Stimulated activated CD4-positive, alpha-beta T cell treated with anti-CD3 and anti-CD28 coated beads, TNF-alpha, amount 100 ng/mL, for 1 hour (primary cell): ENCODE results near the gene APOBEC3A.
A peak's percentile ranks its signal among the peaks of the same experiment; 100 is the strongest.
"Not testable (repeated sequence)": the region's sequence is repeated elsewhere in the genome, so short reads cannot be mapped to it uniquely, and the experiment has no call there.

Source experiments
- DNase-seq, 3 donors: peaks; one replicate each; pipeline ENCODE4 v3.0.0-alpha.2; 2020; ENCODE audit warnings: low read depth in 3 of 3, low spot score in 1 of 3

The APOBEC3A gene

DNA sequence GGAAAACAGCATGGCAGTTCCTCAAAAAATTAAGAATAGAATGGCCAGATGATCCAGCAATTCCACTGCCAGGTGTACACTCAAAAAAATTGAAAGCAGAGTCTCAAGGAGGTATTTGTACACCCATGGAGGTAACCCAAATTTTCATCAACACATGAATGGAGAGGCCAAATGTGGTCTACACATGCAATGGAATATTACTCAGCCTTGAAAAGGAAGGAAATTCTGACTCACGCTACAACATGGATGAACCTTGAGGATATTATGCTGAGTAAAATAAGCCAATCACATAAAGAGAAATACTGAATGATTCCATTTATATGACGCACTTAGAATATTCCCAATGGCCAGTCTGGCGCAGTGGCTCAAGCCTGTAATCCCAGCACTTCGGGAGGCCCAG is 19.9 kb downstream of the APOBEC3A start:
- DNase-seq = not testable (repeated sequence)

DNA sequence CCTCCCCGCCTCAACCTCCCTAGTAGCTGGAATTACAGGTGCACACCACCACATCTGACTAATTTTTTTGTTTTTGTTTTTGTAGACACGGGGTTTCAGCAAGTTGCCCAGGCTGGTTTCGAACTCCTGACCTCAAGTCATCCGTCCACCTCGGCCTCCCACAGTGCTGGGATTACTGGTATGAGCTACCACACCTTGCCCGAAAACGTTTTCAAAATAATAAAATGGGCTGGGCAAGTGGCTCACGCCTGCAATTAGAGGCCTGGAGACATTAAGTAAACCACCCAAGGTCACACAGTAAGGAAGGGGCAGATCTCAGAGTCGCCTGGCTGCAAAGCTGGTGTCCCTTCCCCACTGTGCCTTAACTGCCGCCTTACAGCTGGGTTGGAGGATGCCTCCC is 23.2 kb downstream of the APOBEC3A start:
- DNase-seq = not testable (repeated sequence)

DNA sequence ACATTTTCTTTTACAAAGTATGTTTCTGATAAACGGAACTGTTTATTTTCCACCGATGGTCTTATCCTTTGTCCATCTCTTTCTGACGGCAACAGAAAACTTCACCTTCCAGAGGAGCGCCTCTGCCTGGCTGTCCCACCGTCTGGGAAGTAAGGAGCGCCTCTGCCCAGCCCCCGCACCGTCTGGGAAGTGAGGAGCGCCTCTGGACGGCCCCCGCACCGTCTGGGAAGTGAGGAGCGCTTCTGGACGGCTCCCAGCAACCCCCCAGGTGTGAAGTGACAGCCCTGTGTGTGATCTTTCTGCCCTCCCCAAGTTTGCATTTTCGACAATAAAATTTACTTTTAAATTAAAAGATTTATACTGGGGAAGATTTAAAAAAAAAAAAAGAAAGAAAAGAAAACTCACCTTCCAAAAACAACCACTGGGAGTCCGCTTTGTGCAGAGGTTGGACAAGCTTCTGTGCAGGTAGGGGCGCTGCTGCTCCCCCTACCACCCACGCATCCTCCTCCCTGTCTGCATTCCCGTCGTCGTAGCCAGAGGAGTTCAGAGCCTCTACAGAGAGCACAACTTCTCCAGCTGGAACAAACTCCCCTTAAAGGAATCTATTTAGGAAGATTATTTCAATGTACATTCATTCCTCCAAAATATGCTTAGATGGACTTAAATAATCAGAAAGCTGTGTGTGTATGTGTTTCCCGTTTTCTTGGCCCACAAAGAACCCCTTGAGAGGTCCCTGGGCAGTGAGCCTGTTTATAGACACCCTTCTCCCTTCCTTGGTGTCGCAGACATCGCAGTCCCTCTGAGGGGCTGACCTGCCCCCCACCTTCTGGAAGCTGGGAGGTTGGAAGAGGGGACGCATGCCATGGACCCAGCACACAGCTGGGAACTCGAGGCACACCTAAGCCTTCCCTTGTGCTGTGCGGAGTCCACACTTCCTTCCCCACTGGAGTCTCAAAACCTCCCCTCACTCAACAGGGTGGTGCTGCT is 23.9 kb downstream of the APOBEC3A start:
- DNase-seq = no peak

DNA sequence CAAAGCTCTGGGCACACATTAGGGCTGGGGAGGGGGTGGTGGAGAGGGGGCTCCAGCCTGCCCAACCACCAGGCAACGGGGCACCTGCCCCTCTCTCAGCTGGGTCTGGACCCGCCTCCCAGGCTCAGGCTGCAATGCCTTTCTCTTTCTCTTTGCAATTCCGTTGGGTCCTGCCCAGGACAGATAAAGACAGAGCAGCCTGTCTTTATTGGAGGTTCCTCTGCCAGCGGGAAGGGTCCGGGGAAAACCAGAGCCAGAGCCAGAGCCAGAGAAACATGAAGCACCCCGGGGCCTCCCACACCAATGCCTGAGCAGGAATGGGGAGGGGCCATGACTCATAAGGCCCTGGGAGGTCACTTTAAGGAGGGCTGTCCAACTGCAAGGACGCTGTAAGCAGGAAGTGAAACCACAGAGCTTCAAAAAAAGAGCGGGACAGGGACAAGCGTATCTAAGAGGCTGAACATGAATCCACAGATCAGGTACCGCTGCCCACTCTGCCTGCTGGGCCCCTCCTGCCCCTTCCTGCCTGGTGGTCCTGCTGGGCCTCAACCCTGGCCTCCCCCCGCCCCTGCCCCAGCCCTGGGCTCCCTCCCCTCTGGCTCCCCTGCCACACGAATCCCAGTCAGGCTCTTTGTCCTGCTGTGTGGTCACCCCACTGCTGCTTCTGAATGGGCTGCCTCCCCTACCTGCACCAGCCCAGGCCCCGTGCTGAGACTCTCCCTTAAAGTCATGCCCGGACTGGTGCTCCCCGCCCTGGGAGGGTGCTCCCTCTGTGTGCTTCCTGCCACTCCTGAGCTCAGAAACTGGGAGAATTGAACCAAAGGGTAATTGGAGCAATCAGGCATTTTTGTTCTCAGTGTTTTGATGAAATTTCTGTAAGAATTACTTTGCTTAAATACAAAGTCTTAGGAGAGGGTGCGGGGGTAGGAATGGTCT is 24.9 kb downstream of the APOBEC3A start, which contains the start of gene APOBEC3B:
TSS of gene APOBEC3B (plus strand) at position 356 of the 936 bp plus-strand sequence. CDS start at position 463, 107 bp downstream.
- peak; percentile 15 to 41 (median 18) for DNase-seq

DNA sequence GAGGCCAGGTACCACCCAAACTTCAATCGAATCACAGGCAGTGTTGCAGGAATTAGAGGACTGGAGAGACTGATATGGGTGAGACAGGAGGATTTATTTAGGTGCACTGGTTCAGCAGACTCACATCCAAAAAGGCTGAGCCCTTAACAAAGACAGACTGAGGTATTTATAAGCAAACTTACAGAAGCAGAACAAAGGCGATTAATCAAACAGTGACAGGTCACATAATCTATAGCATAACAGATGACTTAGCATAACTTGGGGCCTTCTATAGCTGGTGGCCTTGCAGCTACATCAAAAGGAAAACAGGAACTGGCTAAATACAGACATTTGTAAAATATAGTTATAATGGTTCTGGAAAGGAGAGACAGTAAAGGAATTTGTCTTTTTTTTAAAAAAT is 26.8 kb downstream of the APOBEC3A start:
- no peak for DNase-seq

DNA sequence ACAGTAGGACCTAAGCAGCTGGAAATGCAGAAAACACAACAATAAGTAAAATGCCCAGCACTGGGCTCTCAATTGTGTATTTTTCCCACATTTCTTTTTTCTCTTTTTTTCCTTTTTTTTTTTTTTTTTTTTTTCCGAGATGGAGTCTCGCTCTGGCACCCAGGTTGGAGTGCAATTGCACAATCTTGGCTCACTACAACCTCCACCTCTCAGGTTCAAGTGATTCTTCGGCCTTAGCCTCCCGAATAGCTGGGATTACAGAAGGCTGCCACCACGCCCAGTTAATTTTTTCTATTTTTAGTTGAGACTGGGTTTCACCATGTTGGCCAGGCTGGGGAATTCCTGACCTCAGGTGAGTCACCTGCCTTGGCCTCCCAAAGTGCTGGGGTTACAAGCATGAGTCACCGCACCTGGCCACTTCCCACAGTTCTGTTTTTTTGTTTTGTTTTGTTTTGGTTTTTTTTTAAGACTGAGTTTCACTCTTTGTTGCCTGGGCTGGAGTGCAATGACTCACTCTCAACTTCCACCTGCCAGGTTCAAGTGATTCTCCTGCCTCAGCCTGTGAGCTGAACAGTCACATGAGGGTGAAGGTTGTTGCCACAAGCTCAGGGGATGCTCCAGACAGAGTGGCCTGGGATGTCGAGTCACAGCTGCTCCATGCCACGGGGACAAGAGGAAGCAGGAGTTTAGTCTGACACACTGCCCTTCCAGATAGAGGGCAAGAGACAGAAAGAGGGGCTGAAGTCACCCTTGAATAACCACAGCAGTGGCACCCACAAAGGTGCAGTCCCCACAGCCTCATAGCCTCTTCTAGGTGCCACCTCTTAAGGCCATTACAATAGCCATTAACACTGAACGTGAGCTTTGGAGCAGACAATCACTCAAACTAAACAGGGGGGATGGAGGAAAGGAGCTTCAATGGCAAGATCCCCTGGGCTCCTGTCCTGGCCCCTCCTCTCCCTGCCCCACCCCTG is 27.7 kb downstream of the APOBEC3A start:
- DNase-seq = peak; percentile 34 to 69 (median 56)

DNA sequence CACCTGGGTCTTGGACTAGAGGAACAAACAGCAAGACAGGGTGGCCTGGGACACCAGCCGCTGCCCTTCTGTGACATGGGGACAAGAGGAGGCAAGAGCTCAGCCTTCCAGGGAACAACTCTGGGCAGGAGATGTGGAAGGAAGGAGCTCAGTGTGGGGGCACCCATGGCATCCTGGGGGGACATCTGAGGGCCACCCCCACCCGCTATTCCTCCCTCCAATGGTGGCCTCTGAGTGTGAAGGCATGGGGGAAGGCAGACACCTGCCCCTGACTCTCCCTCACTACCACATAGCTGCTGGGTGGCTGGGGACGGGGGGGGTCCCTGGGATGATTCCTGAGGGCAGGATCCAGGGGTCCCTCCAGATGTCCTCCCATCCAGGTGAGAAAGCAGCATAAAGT is 29.2 kb downstream of the APOBEC3A start:
- DNase-seq = no peak

DNA sequence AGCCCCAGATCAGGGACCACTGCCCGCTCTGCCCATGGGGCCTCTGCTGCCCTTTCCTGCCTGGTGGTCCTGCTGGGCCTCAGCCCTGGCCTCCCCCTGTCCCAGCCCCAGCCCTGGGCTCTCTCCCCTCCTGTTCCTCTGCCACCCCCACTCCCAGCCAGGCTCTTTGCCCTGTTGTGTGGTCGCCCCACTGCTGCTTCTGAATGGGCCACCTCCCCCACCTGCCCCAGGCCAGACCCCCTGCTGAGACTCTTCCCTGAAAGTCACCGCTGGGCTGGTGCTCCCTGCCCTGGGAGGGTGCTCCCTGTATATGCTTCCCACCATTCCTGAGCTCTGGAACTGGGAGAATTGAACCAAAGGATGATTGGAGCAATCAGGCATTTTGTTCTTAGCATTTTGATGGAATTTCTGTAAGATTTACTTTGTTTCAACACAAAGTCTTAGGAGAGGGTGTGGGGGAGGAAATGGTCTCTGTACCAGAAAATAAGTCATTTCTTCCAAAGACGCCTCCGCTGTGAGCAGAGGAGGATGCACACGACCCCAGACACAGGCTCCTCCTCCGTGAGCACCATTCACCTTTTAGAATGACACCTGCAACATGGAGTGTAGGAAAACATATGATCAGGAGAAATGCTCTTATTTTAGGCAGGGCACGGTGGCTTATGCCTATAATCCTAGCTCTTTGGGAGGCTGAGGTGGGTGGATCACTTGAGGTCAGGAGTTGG is 29.9 kb downstream of the APOBEC3A start:
- DNase-seq = no peak

DNA sequence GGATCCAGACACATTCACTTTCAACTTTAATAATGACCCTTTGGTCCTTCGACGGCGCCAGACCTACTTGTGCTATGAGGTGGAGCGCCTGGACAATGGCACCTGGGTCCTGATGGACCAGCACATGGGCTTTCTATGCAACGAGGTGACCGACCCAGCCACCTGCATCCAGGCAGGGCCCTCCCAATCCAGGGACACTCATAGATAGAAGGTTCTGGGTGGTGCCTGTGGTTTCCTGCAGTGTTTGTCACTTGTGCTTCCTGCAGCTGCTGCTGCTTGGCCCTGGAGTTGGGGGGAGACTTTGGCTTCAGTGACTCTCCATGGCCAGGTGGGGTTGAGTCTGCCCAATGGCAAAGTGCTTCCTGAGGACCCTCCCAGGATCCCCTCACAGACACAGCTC is 32.1 kb downstream of the APOBEC3A start:
- no peak for DNase-seq

DNA sequence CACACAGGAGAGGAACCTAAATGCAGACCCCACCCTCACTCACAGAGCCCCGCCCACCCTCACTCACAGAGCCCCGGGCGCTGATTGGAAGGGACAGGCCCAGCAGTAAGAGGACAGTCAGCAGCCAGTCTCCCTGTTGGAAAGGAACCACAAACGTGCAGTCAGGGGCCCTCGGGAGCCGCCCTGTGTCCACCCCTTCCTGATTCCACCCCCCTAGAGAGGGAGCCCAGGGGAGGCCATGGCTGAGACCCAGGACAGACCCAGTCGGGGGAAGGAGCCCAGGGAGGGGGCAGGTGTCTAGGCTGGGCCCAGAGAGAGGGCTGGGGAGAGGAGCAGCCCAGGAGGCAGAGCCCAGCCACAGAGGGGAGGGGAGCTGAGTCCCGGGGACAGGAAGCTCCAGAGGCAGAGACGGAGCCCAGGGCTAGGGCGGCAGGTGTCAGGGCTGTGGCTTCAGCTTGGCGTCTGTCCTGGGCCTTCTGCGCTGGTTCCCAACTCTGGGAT is 35.5 kb downstream of the APOBEC3A start:
- not testable (repeated sequence) for DNase-seq

DNA sequence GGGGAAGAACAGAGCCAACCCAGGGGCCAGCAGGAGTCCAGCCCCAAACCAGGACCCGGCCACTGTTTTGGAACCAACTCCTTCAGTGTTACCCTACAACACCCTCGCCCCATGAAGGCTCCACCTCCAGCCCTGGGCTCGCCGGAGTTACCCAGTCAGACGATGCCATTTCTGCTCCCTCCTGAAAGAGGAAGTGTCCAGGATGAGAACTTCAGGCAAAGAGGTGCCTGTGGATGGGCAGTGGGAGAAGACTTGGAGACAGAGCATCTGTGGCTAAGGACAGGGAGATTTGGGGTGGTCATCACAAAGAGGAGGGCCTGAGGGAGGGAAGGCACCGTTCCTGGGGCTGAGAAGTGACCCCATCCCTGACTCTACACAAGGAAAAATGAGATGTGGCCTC is 38.7 kb downstream of the APOBEC3A start:
- DNase-seq = no peak

DNA sequence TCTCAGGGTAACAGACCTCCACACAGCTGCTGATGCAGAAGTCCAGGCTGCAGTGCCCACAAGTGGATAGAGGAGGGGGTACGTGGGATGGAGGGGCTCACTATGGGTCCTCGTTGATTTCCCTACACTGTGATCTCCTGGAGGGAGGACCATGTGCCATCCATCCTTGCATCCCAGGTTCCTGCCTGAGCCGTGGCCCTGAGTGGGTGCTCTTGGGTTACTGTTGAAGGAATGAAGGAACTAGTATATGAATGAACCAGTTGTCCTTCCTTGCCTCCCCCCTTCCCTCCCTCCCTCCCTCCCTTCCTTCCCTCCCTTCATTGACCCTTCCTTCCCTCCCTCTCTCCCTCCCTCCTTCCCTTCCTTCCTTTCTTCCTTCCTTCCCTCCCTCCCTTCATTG is 40.1 kb downstream of the APOBEC3A start:
- no peak for DNase-seq

DNA sequence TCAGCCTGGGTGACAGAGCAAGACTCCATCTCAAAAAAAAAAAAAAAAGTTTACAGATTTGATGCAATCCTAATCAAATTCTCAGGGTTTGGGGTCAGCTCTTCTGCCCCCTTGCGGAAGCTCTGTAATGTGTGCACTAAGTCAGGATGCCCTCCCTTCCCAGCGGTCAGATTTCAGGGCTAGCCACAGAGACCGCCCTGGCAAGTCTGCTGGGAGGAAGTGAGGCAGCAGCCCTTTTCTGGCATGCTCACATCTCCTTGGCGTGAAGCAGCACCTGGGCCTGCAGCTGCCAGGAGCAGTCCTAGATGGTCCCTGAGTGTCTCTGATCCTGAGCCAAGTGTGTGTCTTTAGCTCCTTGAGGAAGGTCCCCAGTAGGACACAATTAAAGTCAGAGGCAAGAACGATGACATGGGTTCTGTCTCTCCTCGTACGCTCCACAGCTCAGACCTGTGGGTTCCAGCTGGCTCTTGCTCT is 45.8 kb downstream of the APOBEC3A start:
- peak in 2 of 3 donors; percentile 46 to 49 for DNase-seq

DNA sequence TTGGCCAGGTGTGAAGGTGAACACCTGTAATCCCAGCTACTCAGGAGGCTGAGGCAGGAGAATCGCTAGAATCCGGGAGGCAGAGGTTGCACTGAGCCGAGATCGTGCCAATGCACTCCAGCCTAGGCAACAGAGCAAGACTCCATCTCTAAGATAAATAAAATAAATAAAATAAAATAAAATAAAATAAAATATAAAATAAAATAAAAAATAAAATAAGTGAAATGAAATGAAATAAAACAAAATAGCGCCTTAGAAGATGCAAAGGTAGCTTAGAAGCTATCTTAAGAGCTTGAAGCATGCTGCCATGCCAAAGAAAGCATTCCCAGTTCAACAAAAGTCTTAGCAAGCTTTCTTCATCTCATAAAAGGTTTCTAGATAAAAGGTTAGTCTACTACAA is 49.8 kb downstream of the APOBEC3A start:
- no peak for DNase-seq

DNA sequence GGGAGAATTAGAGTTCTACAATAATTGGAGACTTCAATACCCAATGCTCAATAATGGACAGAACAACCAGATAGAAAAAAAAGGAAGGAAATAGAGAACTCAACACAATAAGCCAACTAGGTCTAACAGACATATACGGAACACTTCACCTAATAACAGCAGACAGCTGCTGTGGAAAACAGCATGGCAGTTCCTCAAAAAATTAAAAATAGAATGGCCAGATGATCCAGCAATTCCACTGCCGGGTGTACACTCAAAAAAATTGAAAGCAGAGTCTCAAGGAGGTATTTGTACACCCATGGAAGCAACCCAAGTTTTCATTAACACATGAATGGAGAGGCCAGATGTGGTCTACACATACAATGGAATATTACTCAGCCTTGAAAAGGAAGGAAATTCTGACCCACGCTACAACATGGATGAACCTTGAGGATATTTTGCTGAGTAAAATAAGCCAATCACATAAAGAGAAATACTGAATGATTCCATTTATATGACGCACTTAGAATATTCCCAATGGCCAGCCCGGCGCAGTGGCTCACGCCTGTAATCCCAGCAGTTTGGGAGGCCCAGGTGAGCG is 51.0 kb downstream of the APOBEC3A start:
- not testable (repeated sequence) for DNase-seq

DNA sequence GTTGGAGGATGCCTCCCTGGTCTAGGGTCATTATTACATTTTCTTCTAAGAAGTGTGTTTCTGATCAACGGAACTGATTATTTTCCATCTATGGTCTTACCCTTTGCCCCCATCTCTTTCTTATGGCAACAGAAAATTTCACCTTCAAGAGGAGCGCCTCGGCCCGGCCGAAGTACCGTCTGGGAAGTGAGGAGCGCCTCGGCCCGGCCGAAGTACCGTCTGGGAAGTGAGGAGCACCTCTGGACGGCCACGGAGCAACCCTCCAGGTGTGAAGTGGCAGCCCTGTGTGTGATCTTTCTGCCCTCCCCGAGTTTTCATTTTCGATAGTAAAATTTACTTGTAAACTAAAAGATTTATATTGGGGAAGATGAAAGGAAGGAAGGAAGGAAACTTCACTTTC is 53.5 kb downstream of the APOBEC3A start:
- DNase-seq = no peak
